HFF-Myc (cell line): ENCODE data around the gene DLG1.

Experiments used
- DNase-seq: peaks from one replicate; pipeline ENCODE4 v3.0.0-alpha.2; 2011; ENCODE audit warnings: low read depth; ENCODE audit errors: extremely low read depth
- H3K4me3 ChIP-seq: replicated peaks from 2 replicates; pipeline ENCODE4 v1.5.1; 2011; ENCODE audit warnings: low read depth, mild to moderate bottlenecking, control low read depth, low read length
- TF ChIP-seq, protein P1 (sequence below): IDR thresholded peaks from 2 replicates; pipeline ENCODE4 v1.5.1; 2012; ENCODE audit warnings: mild to moderate bottlenecking, low read depth, low read length, control low read depth; ENCODE audit errors: missing control alignments

DLG1 gene

DNA sequence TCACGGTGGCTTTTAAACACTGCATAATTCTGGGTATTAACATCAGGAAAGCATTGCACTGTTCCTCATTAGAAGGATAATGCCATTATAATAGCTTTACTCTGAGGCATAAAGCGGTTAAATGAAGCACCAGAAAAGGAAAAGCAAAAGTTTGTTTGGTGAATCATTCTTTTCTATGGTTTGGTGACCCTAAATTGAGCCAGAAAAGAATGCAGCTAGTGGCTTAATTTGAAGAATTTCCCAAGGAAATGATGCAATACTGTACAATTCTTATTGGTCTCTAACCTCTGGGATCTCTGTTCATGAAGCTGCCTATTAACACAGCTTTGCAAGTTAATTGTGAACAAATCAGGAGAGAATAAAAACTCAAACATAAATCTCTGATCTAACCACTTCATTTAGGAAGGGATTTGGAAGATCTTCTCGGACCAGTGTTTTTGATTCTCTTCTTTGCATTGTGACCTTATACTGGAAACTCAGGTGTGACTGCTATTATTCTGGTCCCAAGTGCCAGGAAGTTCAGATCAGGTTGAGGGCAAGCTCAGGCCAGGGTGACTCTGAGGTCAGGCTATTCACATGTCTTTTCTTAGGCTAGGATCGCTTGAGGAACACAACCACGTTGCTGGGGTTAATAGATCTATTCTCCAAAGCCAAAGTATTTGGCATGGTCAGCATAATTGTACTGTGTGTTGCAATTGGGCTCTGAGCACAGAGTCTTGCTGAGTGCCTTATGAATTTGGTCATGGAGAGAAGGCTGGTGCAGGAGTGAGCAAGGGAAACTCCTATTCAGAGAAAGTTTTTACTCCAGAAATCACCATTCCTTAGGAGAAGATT, 11.3 kb upstream of the DLG1 start:
- TF ChIP-seq, protein P1, sequence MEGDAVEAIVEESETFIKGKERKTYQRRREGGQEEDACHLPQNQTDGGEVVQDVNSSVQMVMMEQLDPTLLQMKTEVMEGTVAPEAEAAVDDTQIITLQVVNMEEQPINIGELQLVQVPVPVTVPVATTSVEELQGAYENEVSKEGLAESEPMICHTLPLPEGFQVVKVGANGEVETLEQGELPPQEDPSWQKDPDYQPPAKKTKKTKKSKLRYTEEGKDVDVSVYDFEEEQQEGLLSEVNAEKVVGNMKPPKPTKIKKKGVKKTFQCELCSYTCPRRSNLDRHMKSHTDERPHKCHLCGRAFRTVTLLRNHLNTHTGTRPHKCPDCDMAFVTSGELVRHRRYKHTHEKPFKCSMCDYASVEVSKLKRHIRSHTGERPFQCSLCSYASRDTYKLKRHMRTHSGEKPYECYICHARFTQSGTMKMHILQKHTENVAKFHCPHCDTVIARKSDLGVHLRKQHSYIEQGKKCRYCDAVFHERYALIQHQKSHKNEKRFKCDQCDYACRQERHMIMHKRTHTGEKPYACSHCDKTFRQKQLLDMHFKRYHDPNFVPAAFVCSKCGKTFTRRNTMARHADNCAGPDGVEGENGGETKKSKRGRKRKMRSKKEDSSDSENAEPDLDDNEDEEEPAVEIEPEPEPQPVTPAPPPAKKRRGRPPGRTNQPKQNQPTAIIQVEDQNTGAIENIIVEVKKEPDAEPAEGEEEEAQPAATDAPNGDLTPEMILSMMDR, result no peak
- no peak for DNase-seq

DNA sequence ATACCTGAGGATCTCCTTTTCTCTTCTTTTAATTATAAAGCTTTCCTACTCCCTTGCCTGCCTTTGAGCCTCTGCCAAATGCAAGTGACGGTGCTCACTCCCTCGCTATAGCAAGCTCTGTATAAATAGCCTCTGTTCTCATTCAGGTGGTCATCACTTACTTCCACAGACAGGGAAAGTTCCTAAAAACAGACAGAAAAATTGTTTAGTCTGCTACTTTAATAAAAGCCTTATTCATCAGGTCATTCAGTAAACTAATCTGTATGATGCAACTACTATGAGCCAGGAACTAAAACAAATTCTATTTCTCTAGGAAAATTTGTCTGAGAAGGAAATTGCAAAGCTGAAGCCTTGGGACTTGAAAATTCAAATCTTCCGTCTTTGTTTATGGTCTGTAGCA, 10.2 kb upstream of the DLG1 start:
- H3K4me3 ChIP-seq, result no peak overlapping the region
- no peak for DNase-seq
- TF ChIP-seq, protein P1, result no peak

More for the DNA sequence above, 11.3 kb upstream of the DLG1 start:
- no peak overlapping the region for H3K4me3 ChIP-seq

DNA sequence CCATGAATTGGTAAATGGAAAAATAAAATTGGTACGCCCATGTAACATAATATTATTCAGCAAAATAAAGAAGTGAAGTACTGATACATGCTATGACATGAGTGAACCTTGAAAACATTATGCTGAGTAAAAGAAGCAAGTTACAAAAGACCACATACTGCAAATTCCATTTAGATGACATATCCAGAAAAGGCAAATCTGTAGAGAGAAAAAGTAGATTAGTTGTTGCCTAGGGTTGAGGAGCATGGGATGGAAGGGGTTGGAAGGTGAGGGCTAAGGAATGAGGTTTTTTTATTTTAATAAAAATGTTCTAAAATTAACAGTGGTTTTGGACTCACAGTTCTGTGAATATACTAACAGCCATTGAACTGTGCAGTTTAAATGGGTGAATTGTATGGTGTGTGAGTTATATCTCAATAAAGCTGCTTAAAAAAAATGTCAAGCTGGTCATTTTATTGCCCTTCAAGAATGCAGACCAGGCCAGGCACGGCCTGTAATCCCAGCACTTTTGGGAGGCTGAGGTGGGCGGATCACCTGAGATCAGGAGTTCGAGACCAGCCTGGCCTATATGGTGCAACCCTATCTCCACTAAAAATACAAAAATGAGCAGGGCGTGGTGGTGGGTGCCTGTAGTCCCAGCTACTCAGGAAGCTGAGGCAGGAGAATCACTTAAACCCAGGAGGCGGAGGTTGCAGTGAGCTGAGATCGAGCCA, 8.1 kb upstream of the DLG1 start:
- TF ChIP-seq, protein P1, result no peak
- no peak overlapping the region for H3K4me3 ChIP-seq
- DNase-seq, result no peak

DNA sequence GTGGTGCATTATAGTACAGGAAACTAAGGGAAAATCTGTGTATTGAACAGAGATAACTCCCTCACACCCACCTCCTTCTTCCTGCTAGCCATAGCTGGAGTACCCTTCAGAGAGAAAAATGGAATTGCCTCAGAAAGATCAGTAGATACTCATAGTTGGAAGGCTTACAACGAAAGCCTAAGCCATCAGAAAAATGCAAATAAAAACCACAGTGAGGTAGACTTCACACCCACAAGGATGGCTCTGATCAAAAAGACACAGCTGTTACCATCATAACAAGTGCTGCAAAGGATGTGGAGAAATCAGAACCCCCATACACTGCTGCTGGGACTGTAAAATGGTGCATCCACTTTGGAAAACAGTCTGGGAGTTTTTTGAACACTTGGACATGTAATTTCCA, 7.4 kb upstream of the DLG1 start:
- no peak overlapping the region for H3K4me3 ChIP-seq
- DNase-seq, result no peak
- TF ChIP-seq, protein P1, result no peak

GRCh38 chr3:197303452-197303851, 5.0 kb upstream of the DLG1 start:
- DNase-seq, result no peak
- H3K4me3 ChIP-seq, result no peak overlapping the region
- TF ChIP-seq, protein P1, result no peak

- H3K4me3 ChIP-seq, result no peak overlapping the region
- TF ChIP-seq, protein P1, result no peak
- DNase-seq, result no peak
Measured at GRCh38 chr3:197302696-197303341, 4.4 kb upstream of the DLG1 start.
